ENCODE measurements around the gene SHFL. TPM values are rescaled to one million over a fixed set of nuclear protein-coding genes. Genes with fewer than 3 reads are reported as not detected.

SHFL gene
- total RNA-seq, 1 donor from 2014 or later: 2.2 TPM

GRCh38 chr19:10044390-10044789 is 41.7 kb upstream of the SHFL start:
- no peaks in the 10 kb centered on the region for H3K36me3 Mint-ChIP-seq (ENCODE audit: insufficient read depth)
- H3K27me3 Mint-ChIP-seq: peaks cover 71% of the 10 kb centered on the region
- no peak overlapping the region for H3K4me3 Mint-ChIP-seq (ENCODE audit: low read depth)

GRCh38 chr19:10045371-10045770 is 40.7 kb upstream of the SHFL start:
- no peaks in the 10 kb centered on the region for H3K4me1 Mint-ChIP-seq (ENCODE audit: low read depth)
- TF ChIP-seq, protein P1, sequence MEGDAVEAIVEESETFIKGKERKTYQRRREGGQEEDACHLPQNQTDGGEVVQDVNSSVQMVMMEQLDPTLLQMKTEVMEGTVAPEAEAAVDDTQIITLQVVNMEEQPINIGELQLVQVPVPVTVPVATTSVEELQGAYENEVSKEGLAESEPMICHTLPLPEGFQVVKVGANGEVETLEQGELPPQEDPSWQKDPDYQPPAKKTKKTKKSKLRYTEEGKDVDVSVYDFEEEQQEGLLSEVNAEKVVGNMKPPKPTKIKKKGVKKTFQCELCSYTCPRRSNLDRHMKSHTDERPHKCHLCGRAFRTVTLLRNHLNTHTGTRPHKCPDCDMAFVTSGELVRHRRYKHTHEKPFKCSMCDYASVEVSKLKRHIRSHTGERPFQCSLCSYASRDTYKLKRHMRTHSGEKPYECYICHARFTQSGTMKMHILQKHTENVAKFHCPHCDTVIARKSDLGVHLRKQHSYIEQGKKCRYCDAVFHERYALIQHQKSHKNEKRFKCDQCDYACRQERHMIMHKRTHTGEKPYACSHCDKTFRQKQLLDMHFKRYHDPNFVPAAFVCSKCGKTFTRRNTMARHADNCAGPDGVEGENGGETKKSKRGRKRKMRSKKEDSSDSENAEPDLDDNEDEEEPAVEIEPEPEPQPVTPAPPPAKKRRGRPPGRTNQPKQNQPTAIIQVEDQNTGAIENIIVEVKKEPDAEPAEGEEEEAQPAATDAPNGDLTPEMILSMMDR (IDR thresholded peaks at IDR 0.05; ENCODE audit: unreplicated experiment): no peak
- H3K9me3 Mint-ChIP-seq (ENCODE audit: low read depth): no peaks in the 10 kb centered on the region
- peaks cover 77% of the 10 kb centered on the region for H3K27me3 Mint-ChIP-seq
- H3K27ac Mint-ChIP-seq: no peak overlapping the region
- H3K4me3 Mint-ChIP-seq (ENCODE audit: low read depth): no peak overlapping the region
- no peak for DNase-seq (ENCODE audit: low spot score, unreplicated experiment)
- H3K36me3 Mint-ChIP-seq (ENCODE audit: insufficient read depth): no peaks in the 10 kb centered on the region

More at GRCh38 chr19:10044390-10044789, 41.7 kb upstream of the SHFL start:
- DNase-seq (ENCODE audit: low spot score, unreplicated experiment): no peak
- no peaks in the 10 kb centered on the region for H3K9me3 Mint-ChIP-seq (ENCODE audit: low read depth)
- TF ChIP-seq, protein P1 (IDR thresholded peaks at IDR 0.05; ENCODE audit: unreplicated experiment): no peak
- H3K4me1 Mint-ChIP-seq (ENCODE audit: low read depth): no peaks in the 10 kb centered on the region
- no peak overlapping the region for H3K27ac Mint-ChIP-seq

- TF ChIP-seq, protein P1 (IDR thresholded peaks at IDR 0.05; ENCODE audit: unreplicated experiment): no peak
- Mint-ChIP-seq H3K27ac (no peak overlapping the region), H3K36me3 (ENCODE audit: insufficient read depth) (no peaks in the 10 kb centered on the region), H3K27me3 (peaks cover 57% of the 10 kb centered on the region), H3K9me3 (ENCODE audit: low read depth) (no peaks in the 10 kb centered on the region), H3K4me3 (ENCODE audit: low read depth) (no peak overlapping the region), H3K4me1 (ENCODE audit: low read depth) (no peaks in the 10 kb centered on the region)
- DNase-seq (ENCODE audit: low spot score, unreplicated experiment): no peak
Observed at GRCh38 chr19:10049626-10050025, 36.5 kb upstream of the SHFL start.

GRCh38 chr19:10052602-10053360 is 33.3 kb upstream of the SHFL start:
- TF ChIP-seq, protein P1 (IDR thresholded peaks at IDR 0.05; ENCODE audit: unreplicated experiment): no peak
- Mint-ChIP-seq H3K4me3 (ENCODE audit: low read depth) (no peak overlapping the region), H3K27ac (no peak overlapping the region), H3K27me3 (peaks cover 51% of the 10 kb centered on the region), H3K4me1 (ENCODE audit: low read depth) (no peaks in the 10 kb centered on the region), H3K9me3 (ENCODE audit: low read depth) (no peaks in the 10 kb centered on the region), H3K36me3 (ENCODE audit: insufficient read depth) (no peaks in the 10 kb centered on the region)
- DNase-seq (ENCODE audit: low spot score, unreplicated experiment): no peak

- H3K27me3 Mint-ChIP-seq: peaks cover 47% of the 10 kb centered on the region
- DNase-seq (ENCODE audit: low spot score, unreplicated experiment): no peak
Observed at GRCh38 chr19:10061717-10062310, 24.3 kb upstream of the SHFL start.

More at GRCh38 chr19:10061717-10062310, 24.3 kb upstream of the SHFL start:
- TF ChIP-seq, protein P1 (IDR thresholded peaks at IDR 0.05; ENCODE audit: unreplicated experiment): no peak
- H3K4me1 Mint-ChIP-seq (ENCODE audit: low read depth): no peaks in the 10 kb centered on the region
- no peaks in the 10 kb centered on the region for H3K36me3 Mint-ChIP-seq (ENCODE audit: insufficient read depth)
- H3K27ac Mint-ChIP-seq: no peak overlapping the region
- no peak overlapping the region for H3K4me3 Mint-ChIP-seq (ENCODE audit: low read depth)
- H3K9me3 Mint-ChIP-seq (ENCODE audit: low read depth): no peaks in the 10 kb centered on the region
